Panc1 (cell line): ENCODE results near the gene RASAL1. TPM values are rescaled to one million over a fixed set of nuclear protein-coding genes. Genes with fewer than 3 reads are reported as not detected.

Source experiments
- ATAC-seq: fragments of 200-7000 bp; cut with Tn5 transposase; 2 replicates; pipeline ENCODE4 v1.9.1; 2020; ENCODE audit warnings: mild to moderate bottlenecking, moderate library complexity
- BruUV-seq: library from RNA; stranded (reverse); fragments of 400-500 nt; replicated peaks from 2 replicates; lab custom pipeline; 2021; lab: Mats Ljungman, UMichigan
- CTCF ChIA-PET: fragments of 300-600 bp; sonication (Branson Sonifier 250); formaldehyde crosslinking; loops from one replicate; lab custom pipeline; 2022; ENCODE audit warnings: antibody characterized with exemption; lab: Charles Lee
- POLR2A ChIA-PET: fragments of 300-600 bp; sonication (Branson Sonifier 250); formaldehyde crosslinking; loops from one replicate; lab custom pipeline; 2022; ENCODE audit warnings: antibody characterized with exemption; lab: Charles Lee
- DNase-seq: peaks from one replicate; pipeline ENCODE4 v3.0.0-alpha.2; 2010; ENCODE audit warnings: low read depth, low spot score
- H3K27ac ChIP-seq: 2 replicates; pipeline ENCODE4 v1.5.1; 2011; ENCODE audit warnings: mild to moderate bottlenecking, low read length, inconsistent platforms
- H3K27me3 ChIP-seq: fragments of 200-500 bp; sonication (Bioruptor generic); 2 replicates; pipeline ENCODE4 v1.6.0; 2014; ENCODE audit warnings: low read length, inconsistent platforms; ENCODE audit not compliant: control insufficient read depth, insufficient read depth
- H3K36me3 ChIP-seq: fragments of 200-500 bp; sonication (Bioruptor generic); 2 replicates; pipeline ENCODE4 v1.5.1; 2014; ENCODE audit warnings: inconsistent platforms, mild to moderate bottlenecking, low read length, moderate library complexity; ENCODE audit not compliant: control insufficient read depth, insufficient read depth
- H3K4me1 ChIP-seq: 2 replicates; pipeline ENCODE4 v1.5.1; 2011; ENCODE audit warnings: inconsistent platforms, mild to moderate bottlenecking, low read length, moderate library complexity; ENCODE audit not compliant: control insufficient read depth, insufficient read depth
- H3K4me3 ChIP-seq, 2 experiments: 2 replicates each; pipeline ENCODE4 v1.5.1; 2011 to 2012; ENCODE audit warnings: low read depth in 2 of 2, low read length in 2 of 2, mild to moderate bottlenecking in 2 of 2, inconsistent platforms in 1 of 2, moderate library complexity in 1 of 2
- H3K9me3 ChIP-seq: fragments of 200-500 bp; sonication (Bioruptor generic); 2 replicates; pipeline ENCODE4 v1.5.1; 2014; ENCODE audit warnings: low read depth, mild to moderate bottlenecking, inconsistent platforms, low read length, moderate library complexity; ENCODE audit not compliant: control insufficient read depth, insufficient read depth
- POLR2AphosphoS5 ChIP-seq: IDR thresholded peaks from 2 replicates; pipeline ENCODE4 v1.6.1; 2012; ENCODE audit warnings: mild to moderate bottlenecking, low read depth, low read length, moderate library complexity
- REST ChIP-seq, 2 experiments: IDR thresholded peaks; 2 replicates each; pipeline ENCODE4 v1.6.1; 2011 to 2012; ENCODE audit warnings: low read depth in 2 of 2, control low read depth in 1 of 2, low read length in 1 of 2, mild to moderate bottlenecking in 1 of 2, moderate library complexity in 1 of 2; ENCODE audit not compliant: insufficient read depth in 1 of 2
- SIN3A ChIP-seq: IDR thresholded peaks from 2 replicates; pipeline ENCODE4 v1.6.1; 2012; ENCODE audit warnings: low read depth, mild to moderate bottlenecking, low read length, moderate library complexity, borderline replicate concordance; ENCODE audit not compliant: insufficient read depth
- TCF7L2 ChIP-seq: IDR thresholded peaks from 2 replicates; pipeline ENCODE4 v1.6.1; 2011; ENCODE audit warnings: mild to moderate bottlenecking, low read depth, low read length, inconsistent platforms
- in situ Hi-C: cut with HindIII; loops from 2 replicates; pipeline ENCODE4 v1.10.0; 2016; ENCODE audit warnings: low sequenced_read_pairs, low pct_unique_long_range_greater_than_20kb
- intact Hi-C: fragments of 100-400 bp; cut with micrococcal nuclease; formaldehyde crosslinking; loops from one replicate; pipeline ENCODE4 v1.10.0; 2022; ENCODE audit not compliant: unreplicated experiment
- total RNA-seq: library from RNA; stranded (reverse); gene quantifications from one replicate; pipeline ENCODE4 v1.2.1, GENCODE V29; 2021; ENCODE audit not compliant: unreplicated experiment
- TF ChIP-seq, protein P1 (sequence below): fragments of 450-650 bp; IDR thresholded peaks from 2 replicates; pipeline ENCODE4 v1.5.1; 2017; ENCODE audit warnings: mild to moderate bottlenecking

The RASAL1 gene
- total RNA-seq, 1 experiment from 2014 or later = 0.28 TPM

DNA sequence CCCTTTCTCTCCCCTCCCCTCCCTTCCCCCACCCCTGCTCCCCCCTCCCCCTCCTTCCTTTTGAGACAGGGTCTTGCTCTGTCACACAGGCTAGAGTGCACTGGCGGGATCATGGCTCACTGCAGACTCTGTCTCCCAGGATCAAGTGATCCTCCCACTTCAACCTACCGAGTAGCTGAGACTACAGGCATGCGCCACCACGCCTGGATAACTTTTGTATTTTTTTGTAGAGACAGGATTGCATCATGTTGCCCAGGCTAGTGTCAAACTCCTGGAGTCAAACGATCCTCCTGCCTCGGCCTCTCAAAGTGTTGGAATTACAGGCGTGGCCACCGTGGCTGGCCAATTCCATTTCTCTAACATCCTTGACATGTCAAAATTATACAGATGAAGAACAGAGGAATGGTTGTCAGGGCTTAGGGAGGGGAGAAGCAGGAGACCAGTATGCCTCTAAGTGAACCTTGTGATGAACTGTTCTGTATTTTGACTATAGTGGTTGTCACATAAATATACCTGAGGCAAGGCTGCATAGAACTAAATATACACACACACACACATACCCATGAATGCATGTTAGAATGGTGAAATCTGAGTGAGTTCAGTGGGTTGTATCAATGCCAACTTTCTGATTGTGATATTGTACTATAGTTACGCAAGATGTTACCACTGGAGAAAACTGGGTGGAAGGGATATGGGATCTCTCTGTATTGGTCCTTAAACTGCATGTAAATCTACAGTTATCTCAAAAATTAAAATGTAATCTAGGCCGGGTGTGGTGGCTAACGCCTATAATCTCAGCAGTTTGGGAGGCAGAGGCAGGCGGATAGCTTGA, 10.4 kb upstream of the RASAL1 start:
- CTCF ChIA-PET = no interaction called here
- BruUV-seq = no TSS peak
- Histone ChIP-seq H3K4me3 (no peak overlapping the region), H3K4me1 (peaks cover 17% of the 10 kb centered on the region), H3K27ac (no peak overlapping the region), H3K27me3 (no peaks in the 10 kb centered on the region), H3K9me3 (no peaks in the 10 kb centered on the region), H3K36me3 (no peaks in the 10 kb centered on the region)
- ATAC-seq (no peak), DNase-seq (no peak)
- in situ Hi-C loops (no loop called here), intact Hi-C loops (no loop called here)
- POLR2A ChIA-PET = no interaction called here
- TF ChIP-seq TCF7L2 = no peak
- TF ChIP-seq, protein P1, sequence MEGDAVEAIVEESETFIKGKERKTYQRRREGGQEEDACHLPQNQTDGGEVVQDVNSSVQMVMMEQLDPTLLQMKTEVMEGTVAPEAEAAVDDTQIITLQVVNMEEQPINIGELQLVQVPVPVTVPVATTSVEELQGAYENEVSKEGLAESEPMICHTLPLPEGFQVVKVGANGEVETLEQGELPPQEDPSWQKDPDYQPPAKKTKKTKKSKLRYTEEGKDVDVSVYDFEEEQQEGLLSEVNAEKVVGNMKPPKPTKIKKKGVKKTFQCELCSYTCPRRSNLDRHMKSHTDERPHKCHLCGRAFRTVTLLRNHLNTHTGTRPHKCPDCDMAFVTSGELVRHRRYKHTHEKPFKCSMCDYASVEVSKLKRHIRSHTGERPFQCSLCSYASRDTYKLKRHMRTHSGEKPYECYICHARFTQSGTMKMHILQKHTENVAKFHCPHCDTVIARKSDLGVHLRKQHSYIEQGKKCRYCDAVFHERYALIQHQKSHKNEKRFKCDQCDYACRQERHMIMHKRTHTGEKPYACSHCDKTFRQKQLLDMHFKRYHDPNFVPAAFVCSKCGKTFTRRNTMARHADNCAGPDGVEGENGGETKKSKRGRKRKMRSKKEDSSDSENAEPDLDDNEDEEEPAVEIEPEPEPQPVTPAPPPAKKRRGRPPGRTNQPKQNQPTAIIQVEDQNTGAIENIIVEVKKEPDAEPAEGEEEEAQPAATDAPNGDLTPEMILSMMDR = no peak
- TF ChIP-seq POLR2AphosphoS5 = no peak

GRCh38 chr12:113144806-113145205, 9.2 kb upstream of the RASAL1 start:
- no peak overlapping the region for H3K27ac ChIP-seq
- H3K27me3 ChIP-seq = no peaks in the 10 kb centered on the region
- H3K4me1 ChIP-seq = peaks cover 13% of the 10 kb centered on the region
- ATAC-seq = no peak
- no TSS peak for BruUV-seq
- intact Hi-C loops = no loop called here
- in situ Hi-C loops = no loop called here
- CTCF ChIA-PET = no interaction called here
- DNase-seq = no peak
- POLR2A ChIA-PET = no interaction called here
- H3K36me3 ChIP-seq = no peaks in the 10 kb centered on the region
- no peak overlapping the region for H3K4me3 ChIP-seq
- no peaks in the 10 kb centered on the region for H3K9me3 ChIP-seq
- TF ChIP-seq, protein P1 = no peak
- no peak for TF ChIP-seq POLR2AphosphoS5
- TF ChIP-seq REST (IDR thresholded peaks at IDR 0.05; ENCODE audit: insufficient read depth in 1 of 2, low read depth in 2 of 2, low read length in 1 of 2) = no peak
- no peak for TF ChIP-seq TCF7L2
- TF ChIP-seq SIN3A = no peak
